ENCODE measurements around the gene KCNJ14.

The KCNJ14 gene

GRCh38 chr19:48451624-48452023 lies 3.8 kb upstream of the KCNJ14 start:
- no peak overlapping the region for H3K4me3 ChIP-seq (ENCODE audit: low read length)
- TF ChIP-seq CTCF (conservative IDR thresholded peaks at IDR 0.05; ENCODE audit: low read length) = no peak
- DNase-seq (ENCODE audit: low read depth) = no peak

- H3K4me3 ChIP-seq (ENCODE audit: low read length) = no peak overlapping the region
- no peak for DNase-seq (ENCODE audit: low read depth)
- no peak for TF ChIP-seq CTCF (conservative IDR thresholded peaks at IDR 0.05; ENCODE audit: low read length)
These were observed 2.8 kb upstream of the KCNJ14 start for GRCh38 chr19:48452289-48453190.

- DNase-seq (ENCODE audit: low read depth) = no peak
- TF ChIP-seq CTCF (conservative IDR thresholded peaks at IDR 0.05; ENCODE audit: low read length) = no peak
These were observed 1.1 kb upstream of the KCNJ14 start for GRCh38 chr19:48454150-48454730.

GRCh38 chr19:48455908-48456562 lies 661 bp downstream of the KCNJ14 start:
- no peak for TF ChIP-seq CTCF (conservative IDR thresholded peaks at IDR 0.05; ENCODE audit: low read length)
- H3K4me3 ChIP-seq (ENCODE audit: low read length) = no peak overlapping the region
- DNase-seq (ENCODE audit: low read depth) = no peak

More at GRCh38 chr19:48454150-48454730, 1.1 kb upstream of the KCNJ14 start:
- no peak overlapping the region for H3K4me3 ChIP-seq (ENCODE audit: low read length)

GRCh38 chr19:48456864-48457263 lies 1.5 kb downstream of the KCNJ14 start:
- no peak overlapping the region for H3K4me3 ChIP-seq (ENCODE audit: low read length)
- no peak for DNase-seq (ENCODE audit: low read depth)
- no peak for TF ChIP-seq CTCF (conservative IDR thresholded peaks at IDR 0.05; ENCODE audit: low read length)

GRCh38 chr19:48458016-48458415 lies 2.6 kb downstream of the KCNJ14 start:
- no peak overlapping the region for H3K4me3 ChIP-seq (ENCODE audit: low read length)
- TF ChIP-seq CTCF (conservative IDR thresholded peaks at IDR 0.05; ENCODE audit: low read length) = peak; percentile 15; the same call in 1 of the 2 replicates
- DNase-seq (ENCODE audit: low read depth) = peak; percentile 58

Data from AG10803 (cell line).